GM11168 (cell line): Measurements from ENCODE around the gene GHRL.
"Not testable (repeated sequence)": the region's sequence is repeated elsewhere in the genome, so short reads cannot be mapped to it uniquely, and the experiment has no call there.

Experiments
- in situ Hi-C: fragments of 300-500 bp; cut with MboI; formaldehyde crosslinking; loops from one replicate; pipeline ENCODE4 v1.12.0; 2022; ENCODE audit warnings: low sequenced_read_pairs; ENCODE audit not compliant: unreplicated experiment

GHRL gene

GRCh38 chr3:10279384-10280176 is 13.2 kb downstream of the GHRL start:
- in situ Hi-C loops: no loop called here

- in situ Hi-C loops: no loop called here
Observed at GRCh38 chr3:10278501-10278900, 14.2 kb downstream of the GHRL start.

- in situ Hi-C loops: no loop called here
Observed at GRCh38 chr3:10277115-10277625, 15.6 kb downstream of the GHRL start.

GRCh38 chr3:10274601-10275000 is 18.1 kb downstream of the GHRL start:
- in situ Hi-C loops: no loop called here

- in situ Hi-C loops: no loop called here
Observed at GRCh38 chr3:10273702-10274305, 18.9 kb downstream of the GHRL start.

GRCh38 chr3:10272977-10273376 is 19.8 kb downstream of the GHRL start:
- in situ Hi-C loops: no loop called here

GRCh38 chr3:10272476-10272875 is 20.3 kb downstream of the GHRL start:
- in situ Hi-C loops: not testable (repeated sequence)

GRCh38 chr3:10269443-10269842 is 23.3 kb downstream of the GHRL start:
- in situ Hi-C loops: no loop called here

GRCh38 chr3:10268930-10269329 is 23.8 kb downstream of the GHRL start:
- in situ Hi-C loops: no loop called here

- in situ Hi-C loops: no loop called here
Observed at GRCh38 chr3:10268116-10268515, 24.6 kb downstream of the GHRL start.

- in situ Hi-C loops: not testable (repeated sequence)
Observed at GRCh38 chr3:10266936-10267335, 25.8 kb downstream of the GHRL start.

- in situ Hi-C loops: no loop called here
Observed at GRCh38 chr3:10265833-10266232, 26.9 kb downstream of the GHRL start.

- in situ Hi-C loops: no loop called here
Observed at GRCh38 chr3:10263646-10264363, 28.9 kb downstream of the GHRL start.

GRCh38 chr3:10262027-10262426 is 30.7 kb downstream of the GHRL start:
- in situ Hi-C loops: no loop called here

- in situ Hi-C loops: no loop called here
Observed at GRCh38 chr3:10260211-10260701, 32.5 kb downstream of the GHRL start.

- in situ Hi-C loops: no loop called here
Observed at GRCh38 chr3:10259798-10260197, 32.9 kb downstream of the GHRL start.

- in situ Hi-C loops: no loop called here
Observed at GRCh38 chr3:10259036-10259435, 33.7 kb downstream of the GHRL start.

- in situ Hi-C loops: no loop called here
Observed at GRCh38 chr3:10255835-10256234, 36.9 kb downstream of the GHRL start.

GRCh38 chr3:10253731-10254130 is 39.0 kb downstream of the GHRL start:
- in situ Hi-C loops: no loop called here

- in situ Hi-C loops: no loop called here
Observed at GRCh38 chr3:10251006-10251405, 41.7 kb downstream of the GHRL start.

GRCh38 chr3:10249833-10250232 is 42.9 kb downstream of the GHRL start:
- in situ Hi-C loops: no loop called here
